ENCODE data around the gene IL4R. TPM values are rescaled to one million over a fixed set of nuclear protein-coding genes. Genes with fewer than 3 reads are reported as not detected.

IL4R gene
- total and polyA plus RNA-seq, 2 of the 13 experiments (the other 11 are each of a cell fraction or from before 2014, with no cell fraction given) = 15.9 to 49.6 TPM

GRCh38 chr16:27322858-27323780, 9.3 kb downstream of the IL4R start (continued):
- TF ChIP-seq TIGD3 (CRISPR knock-in tag; IDR thresholded peaks at IDR 0.05; ENCODE audit: borderline replicate concordance) (no peak), TFAP4 (IDR thresholded peaks at IDR 0.05; ENCODE audit: borderline replicate concordance, low read depth) (peak; percentile 43; the same call in 1 of the 2 replicates), ZNF331 (CRISPR knock-in tag; IDR thresholded peaks at IDR 0.05) (0 out of 2 replicates have a peak, but pooled peaks have one; percentile 9), ZNF44 (CRISPR knock-in tag; IDR thresholded peaks at IDR 0.05) (no peak), ZNF567 (CRISPR knock-in tag; IDR thresholded peaks at IDR 0.05; ENCODE audit: borderline replicate concordance) (0 out of 2 replicates have a peak, but pooled peaks have one; percentile 21), SMC3 (IDR thresholded peaks at IDR 0.05; ENCODE audit: low read length) (peak; percentile 24; the same call in 1 of the 2 replicates), ZFX (CRISPR knock-in tag; IDR thresholded peaks at IDR 0.05; ENCODE audit: low read depth) (peak; percentile 68), MIER2 (CRISPR knock-in tag; IDR thresholded peaks at IDR 0.05) (0 out of 2 replicates have a peak, but pooled peaks have one; percentile 32), TFDP1 (CRISPR knock-in tag; IDR thresholded peaks at IDR 0.05; ENCODE audit: borderline replicate concordance) (no peak), ZSCAN21 (CRISPR knock-in tag; IDR thresholded peaks at IDR 0.05; ENCODE audit: borderline replicate concordance) (0 out of 2 replicates have a peak, but pooled peaks have one; percentile 21), SAFB2 (CRISPR knock-in tag; IDR thresholded peaks at IDR 0.05; ENCODE audit: borderline replicate concordance, low read depth) (peak; percentile 66; the same call in 1 of the 2 replicates), HMGXB4 (CRISPR knock-in tag; IDR thresholded peaks at IDR 0.05; ENCODE audit: borderline replicate concordance in 1 of 2, low read depth in 1 of 2) (no peak), HOXA5 (CRISPR knock-in tag; IDR thresholded peaks at IDR 0.05) (no peak), TBX2 (CRISPR knock-in tag; IDR thresholded peaks at IDR 0.05; ENCODE audit: borderline replicate concordance) (peak; percentile 51; the same call in 1 of the 2 replicates), NCOR1 (IDR thresholded peaks at IDR 0.05; ENCODE audit: borderline replicate concordance, low read length) (peak; percentile 76; the same call in 1 of the 2 replicates), ZNF766 (CRISPR knock-in tag; IDR thresholded peaks at IDR 0.05; ENCODE audit: borderline replicate concordance) (no peak), ZNF629 (CRISPR knock-in tag; conservative IDR thresholded peaks at IDR 0.05) (peak; percentile 92), ZIK1 (CRISPR knock-in tag; IDR thresholded peaks at IDR 0.05; ENCODE audit: borderline replicate concordance, low read depth) (no peak), KAT8 (CRISPR knock-in tag; IDR thresholded peaks at IDR 0.05) (peak; percentile 59; the same call in 1 of the 2 replicates), ATF1 (CRISPR knock-in tag; IDR thresholded peaks at IDR 0.05) (peak; percentile 43; the same call in 1 of the 2 replicates), RXRA (CRISPR knock-in tag; IDR thresholded peaks at IDR 0.05) (peak; percentile 65; the same call in 1 of the 2 replicates), ZBTB7A (CRISPR knock-in tag; IDR thresholded peaks at IDR 0.05) (no peak), POGZ (CRISPR knock-in tag; IDR thresholded peaks at IDR 0.05) (peak; percentile 64), ZNF569 (CRISPR knock-in tag; IDR thresholded peaks at IDR 0.05; ENCODE audit: borderline replicate concordance) (no peak)

Measured in HepG2 (cell line).